Stimulated activated CD8-positive, alpha-beta memory T cell treated with anti-CD3 and anti-CD28 coated beads, Interleukin-7, amount 100 ng/mL, for 1 hour (primary cell): ENCODE results near the gene MARCKSL1.
"Not testable (repeated sequence)": the region's sequence is repeated elsewhere in the genome, so short reads cannot be mapped to it uniquely, and the experiment has no call there.

Experiments
- DNase-seq, 2 donors: peaks; one replicate each; pipeline ENCODE4 v3.0.0-alpha.2; 2020; ENCODE audit warnings: low read depth in 2 of 2

MARCKSL1 gene

GRCh38 chr1:32333251-32333963, 2.6 kb downstream of the MARCKSL1 start:
- DNase-seq = no peak

GRCh38 chr1:32332290-32333079, 3.5 kb downstream of the MARCKSL1 start:
- no peak for DNase-seq

GRCh38 chr1:32331549-32331948, 4.5 kb downstream of the MARCKSL1 start:
- no peak for DNase-seq

- DNase-seq = no peak
Observed at GRCh38 chr1:32330558-32331151, 5.4 kb downstream of the MARCKSL1 start.

- DNase-seq = no peak
Observed at GRCh38 chr1:32329931-32330466, 6.0 kb downstream of the MARCKSL1 start.

- DNase-seq = no peak
Observed at GRCh38 chr1:32327204-32327603, 8.8 kb downstream of the MARCKSL1 start.

- no peak for DNase-seq
Observed at GRCh38 chr1:32321712-32322291, 14.2 kb downstream of the MARCKSL1 start.

- DNase-seq = no peak
Observed at GRCh38 chr1:32318127-32318869, 17.7 kb downstream of the MARCKSL1 start.

- DNase-seq = no peak
Observed at GRCh38 chr1:32316903-32317277, 19.1 kb downstream of the MARCKSL1 start.

- no peak for DNase-seq
Observed at GRCh38 chr1:32311709-32312393, 24.2 kb downstream of the MARCKSL1 start.

GRCh38 chr1:32309960-32310359, 26.1 kb downstream of the MARCKSL1 start:
- DNase-seq = no peak

- DNase-seq = no peak
Observed at GRCh38 chr1:32307324-32307723, 28.7 kb downstream of the MARCKSL1 start.

GRCh38 chr1:32305310-32305709, 30.7 kb downstream of the MARCKSL1 start:
- no peak for DNase-seq

GRCh38 chr1:32303997-32304622, 31.9 kb downstream of the MARCKSL1 start:
- DNase-seq = no peak

- DNase-seq = no peak
Observed at GRCh38 chr1:32303358-32303757, 32.7 kb downstream of the MARCKSL1 start.

- no peak for DNase-seq
Observed at GRCh38 chr1:32299327-32299726, 36.7 kb downstream of the MARCKSL1 start.

- DNase-seq = not testable (repeated sequence)
Observed at GRCh38 chr1:32298211-32298610, 37.8 kb downstream of the MARCKSL1 start.

- peak; percentile 92 to 93 for DNase-seq
Observed at GRCh38 chr1:32291708-32292538, 44.1 kb downstream of the MARCKSL1 start, which contains the start of gene HDAC1. Gene HDAC1 (plus strand): TSS chr1:32292083. CDS start chr1:32292170, 87 bp downstream.

- no peak for DNase-seq
Observed at GRCh38 chr1:32291145-32291707, 44.8 kb downstream of the MARCKSL1 start.
